Left renal cortex interstitium (tissue), 4 donors: ENCODE data around the gene PHPT1. TPM values are rescaled to one million over a fixed set of nuclear protein-coding genes. Genes with fewer than 3 reads are reported as not detected.

Experiments used
- DNase-seq, 4 donors: peaks; one replicate each; pipeline ENCODE4 v3.0.0-alpha.2; 2013; ENCODE audit warnings: low read depth in 4 of 4, low spot score in 2 of 4, missing footprints in 1 of 4
- polyA plus RNA-seq, 4 donors: library from polyadenylated mRNA; unstranded; fragments of 120-200 nt; gene quantifications; one replicate each; pipeline ENCODE4 v1.2.1, GENCODE V29; 2013; ENCODE audit not compliant: insufficient read length in 4 of 4

PHPT1 gene
- polyA plus RNA-seq, 4 donors, result 60.1 to 135 (median 115) TPM

DNA sequence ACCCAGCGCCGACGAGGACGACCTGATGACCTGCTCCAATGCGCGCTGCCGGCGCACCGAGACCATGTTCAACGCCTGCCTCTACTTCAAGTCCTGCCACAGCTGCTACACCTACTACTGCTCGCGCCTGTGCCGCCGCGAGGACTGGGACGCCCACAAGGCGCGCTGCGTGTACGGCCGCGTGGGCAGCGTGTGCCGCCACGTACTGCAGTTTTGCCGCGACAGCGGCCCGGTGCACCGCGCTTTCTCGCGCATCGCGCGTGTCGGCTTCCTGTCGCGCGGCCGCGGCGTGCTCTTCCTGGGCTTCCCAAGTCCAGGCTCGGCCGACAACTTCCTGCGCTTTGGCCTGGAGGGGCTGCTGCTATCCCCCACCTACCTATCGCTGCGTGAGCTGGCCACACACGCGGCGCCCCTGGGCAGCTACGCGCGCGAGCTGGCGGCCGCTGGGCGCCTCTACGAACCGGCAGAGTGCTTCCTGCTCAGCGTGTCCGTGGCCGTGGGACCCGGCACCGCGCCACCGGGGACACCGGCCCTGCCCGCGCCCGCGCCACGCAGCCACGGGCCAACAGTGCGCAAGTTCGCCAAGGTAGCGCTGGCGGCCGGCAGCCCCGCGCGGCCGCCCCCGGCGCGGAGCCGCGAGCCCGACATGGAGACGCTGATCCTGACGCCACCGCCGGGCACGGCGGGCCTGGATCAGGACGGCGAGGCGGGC lies 2.7 kb upstream of the PHPT1 start:
- DNase-seq, result no peak

DNA sequence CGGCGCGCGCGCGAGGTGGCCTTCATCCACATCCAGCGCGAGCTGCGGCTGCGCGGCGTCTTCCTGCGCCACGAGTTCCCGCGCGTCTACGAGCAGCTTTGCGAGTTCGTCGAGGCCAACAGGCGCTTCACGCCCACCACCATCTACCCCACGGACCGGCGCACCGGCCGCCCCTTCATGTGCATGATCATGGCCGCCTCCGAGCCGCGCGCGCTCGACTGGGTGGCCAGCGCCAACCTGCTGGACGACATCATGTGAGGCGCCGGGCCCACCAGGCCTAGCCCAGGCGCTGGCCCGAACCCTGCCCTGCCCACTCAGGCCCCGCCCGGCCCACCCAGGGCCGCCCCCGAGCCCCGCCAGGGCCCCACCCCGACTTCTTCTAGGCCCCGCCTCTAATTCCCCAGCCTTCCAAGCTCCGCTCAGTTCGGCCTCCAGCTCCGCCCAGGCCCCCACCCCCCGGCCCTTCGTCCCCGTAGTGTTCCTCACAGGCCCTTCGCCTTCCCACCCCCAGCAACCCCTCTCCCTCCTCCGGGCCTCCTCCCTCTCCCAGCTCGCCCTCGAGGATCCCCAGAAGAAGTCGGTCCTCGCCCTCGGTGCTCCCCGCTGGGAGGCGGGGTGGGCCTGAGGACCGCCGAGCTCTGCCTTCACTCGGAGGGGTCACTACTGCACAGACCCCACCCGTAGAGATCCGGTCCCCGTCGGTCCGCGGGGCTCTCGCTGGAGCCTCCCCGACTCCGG lies 2.0 kb upstream of the PHPT1 start:
- DNase-seq, result no peak

DNA sequence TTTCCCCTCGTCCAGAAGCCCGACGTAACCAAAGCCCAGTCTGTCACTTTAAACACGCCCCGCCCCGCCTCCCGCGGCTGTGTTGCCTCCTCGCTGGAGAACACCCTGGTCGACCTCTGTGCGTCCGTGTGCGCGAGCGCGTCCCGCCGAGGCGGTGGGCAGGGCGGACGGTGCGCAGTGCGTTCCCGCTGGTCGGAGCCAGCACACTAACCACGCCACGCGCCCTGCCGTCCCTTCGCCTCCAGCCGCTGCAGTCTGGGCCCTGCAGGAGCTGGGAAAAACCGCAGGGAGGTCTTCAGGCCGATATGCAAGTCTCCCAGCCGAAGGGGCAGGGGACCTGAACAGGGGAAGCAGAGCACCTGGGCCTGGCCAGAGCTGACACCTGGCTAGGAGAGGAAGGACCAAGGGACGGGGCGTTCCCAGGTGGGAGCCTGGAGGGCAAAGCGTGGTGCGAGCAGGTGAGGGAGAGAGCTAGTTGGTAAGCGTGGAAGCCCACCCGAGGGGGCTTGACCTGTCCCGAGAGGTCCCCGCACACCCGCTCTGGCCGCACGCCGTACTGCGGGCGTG lies 1.3 kb upstream of the PHPT1 start:
- no peak for DNase-seq

DNA sequence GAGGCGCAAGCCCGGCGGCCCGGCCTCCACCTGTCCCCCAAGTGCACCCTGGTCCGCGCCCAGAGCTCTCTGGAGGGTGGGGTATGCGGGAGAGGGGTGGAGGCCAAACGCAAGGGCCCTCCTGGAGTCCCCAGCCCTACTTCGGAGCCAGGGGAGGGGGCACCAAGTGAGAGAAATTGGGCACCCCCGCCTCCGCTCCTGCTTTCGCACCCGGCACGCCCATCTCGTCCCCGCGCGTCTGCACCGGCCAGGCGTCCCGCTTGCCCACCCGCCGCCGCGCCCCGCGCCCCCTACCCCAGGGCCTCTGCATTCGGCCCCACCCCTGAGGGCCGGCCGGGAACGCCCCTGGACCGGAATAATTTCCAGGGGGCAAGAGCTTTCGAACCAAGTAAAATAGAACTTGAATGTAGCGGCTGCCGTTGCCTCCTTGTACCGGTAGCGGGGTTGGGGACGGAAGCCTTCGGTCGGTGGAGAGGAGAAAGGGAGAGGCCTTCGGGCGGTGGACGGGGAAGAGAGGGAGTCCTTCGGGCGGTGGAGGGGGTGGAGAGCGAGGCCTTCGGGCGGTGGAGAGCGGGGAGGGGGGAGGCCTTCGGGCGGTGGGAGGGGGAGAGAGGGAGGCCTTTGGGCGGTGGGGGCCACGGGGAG lies 694 bp upstream of the PHPT1 start:
- peak in 1 of 4 donors; percentile 25 for DNase-seq

DNA sequence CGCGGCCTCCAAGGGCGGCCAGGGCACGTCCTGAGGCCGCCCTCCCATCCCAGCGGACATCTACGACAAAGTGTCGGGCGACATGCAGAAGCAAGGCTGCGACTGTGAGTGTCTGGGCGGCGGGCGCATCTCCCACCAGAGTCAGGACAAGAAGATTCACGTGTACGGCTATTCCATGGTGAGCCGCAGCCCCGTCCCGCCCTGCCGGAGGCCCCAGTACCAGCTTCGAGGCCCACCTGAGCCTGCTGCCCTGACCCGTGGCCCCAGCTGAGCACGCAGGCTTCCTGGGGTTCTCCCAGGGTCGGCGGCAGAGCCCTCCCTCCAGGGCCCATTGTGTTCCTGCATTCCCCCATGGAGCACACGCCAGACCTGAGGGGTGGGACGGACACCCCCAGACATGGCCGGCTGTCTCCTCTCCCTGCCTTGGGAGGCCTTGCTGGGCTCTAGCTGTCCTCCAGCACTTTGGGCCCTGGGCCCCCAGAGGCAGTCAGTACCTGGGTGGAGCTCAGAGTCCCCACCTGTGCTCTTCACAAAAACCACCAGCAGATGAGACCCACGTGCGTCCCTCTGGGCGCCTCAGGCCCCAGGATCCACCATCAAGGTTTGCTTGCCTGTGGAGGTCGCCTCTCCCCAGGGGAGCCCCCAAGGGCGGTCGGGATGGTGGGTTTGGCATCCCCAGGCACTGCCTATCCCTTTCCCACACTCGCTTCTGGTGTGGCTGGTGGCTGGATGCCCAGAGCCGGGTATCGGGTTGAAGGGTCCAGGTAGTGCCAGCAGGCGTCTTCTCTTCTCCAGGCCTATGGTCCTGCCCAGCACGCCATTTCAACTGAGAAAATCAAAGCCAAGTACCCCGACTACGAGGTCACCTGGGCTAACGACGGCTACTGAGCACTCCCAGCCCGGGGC lies 1.0 kb downstream of the PHPT1 start:
- no peak for DNase-seq

DNA sequence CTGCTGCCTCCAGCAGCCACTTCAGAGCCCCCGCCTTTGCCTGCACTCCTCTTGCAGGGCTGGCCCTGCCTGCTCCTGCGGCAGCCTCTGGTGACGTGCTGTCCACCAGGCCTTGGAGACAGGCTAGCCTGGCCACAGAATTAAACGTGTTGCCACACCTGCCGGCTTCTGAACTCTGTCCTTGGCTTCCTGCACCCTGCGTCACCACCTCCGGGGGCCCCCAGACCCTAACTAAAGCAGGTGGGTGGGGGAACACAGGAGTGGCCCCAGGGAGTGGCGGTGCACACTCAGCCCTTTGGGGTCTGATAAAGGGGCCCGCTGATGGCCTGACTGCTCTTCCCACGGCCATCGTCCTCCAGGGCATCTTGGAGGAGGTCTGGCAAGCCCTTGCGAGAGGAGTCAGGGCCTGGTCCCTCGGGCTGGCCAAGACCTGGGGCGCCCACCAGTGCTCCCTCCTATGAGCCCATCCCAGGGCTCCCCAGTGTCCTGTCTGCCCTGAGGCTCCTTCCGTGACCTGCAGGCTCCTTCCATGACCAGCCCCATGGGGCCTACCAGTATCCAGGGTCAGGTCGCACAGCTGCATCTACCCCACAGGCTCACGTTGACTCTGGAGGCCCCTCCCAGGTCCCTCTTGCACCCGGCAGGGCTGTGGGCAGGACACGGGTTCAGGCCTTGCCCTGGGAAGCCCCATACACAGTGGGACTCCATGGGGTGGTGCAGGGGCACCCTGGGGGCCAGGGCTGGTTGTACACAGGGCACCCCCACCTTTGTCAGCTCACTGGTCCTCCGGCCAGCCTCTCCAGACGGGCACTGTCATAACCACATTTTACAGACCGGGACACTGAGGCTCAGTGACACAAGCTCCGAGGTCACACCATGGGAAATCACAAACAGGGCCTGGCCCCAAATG lies 1.9 kb downstream of the PHPT1 start:
- no peak for DNase-seq

DNA sequence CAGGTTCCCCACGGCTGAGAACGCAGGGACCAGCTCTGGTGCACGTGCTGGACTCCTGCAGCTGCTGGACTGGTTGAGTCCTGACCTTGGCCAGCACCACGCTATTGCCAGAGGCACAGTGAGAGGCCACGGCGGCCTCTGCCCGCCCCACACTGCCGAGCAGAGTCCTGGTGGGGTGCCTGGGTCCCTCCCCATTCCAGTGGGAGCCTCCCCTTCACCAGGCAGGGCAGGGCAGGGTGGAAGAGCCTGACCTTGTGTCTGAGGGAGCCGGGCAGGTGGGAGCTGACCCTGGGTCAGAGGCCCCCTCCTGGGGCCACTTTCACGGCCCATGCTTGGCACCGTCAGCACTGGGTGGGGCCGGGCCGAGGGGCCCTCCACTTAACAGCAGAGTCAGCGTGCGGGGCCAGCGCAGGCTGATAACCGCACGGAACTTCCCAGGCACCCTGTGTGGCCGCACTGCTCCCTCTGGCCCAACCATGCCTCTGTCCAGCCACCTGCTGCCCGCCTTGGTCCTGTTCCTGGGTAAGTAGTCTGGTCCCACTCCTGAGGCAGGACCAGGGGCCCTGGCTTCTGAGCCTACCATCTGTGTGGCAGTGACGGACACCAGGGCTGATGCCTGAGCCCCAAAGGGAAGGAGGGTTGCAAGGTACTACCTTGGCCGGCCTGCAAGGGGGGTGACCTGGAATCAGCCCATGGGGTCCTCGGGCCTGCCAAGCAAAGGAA lies 2.9 kb downstream of the PHPT1 start, which contains the start of gene MAMDC4:
Gene MAMDC4, plus strand, starts transcription at position 406 of the 723 bp plus-strand sequence. Its CDS starts 71 bp downstream, at position 477.
- DNase-seq, result no peak

DNA sequence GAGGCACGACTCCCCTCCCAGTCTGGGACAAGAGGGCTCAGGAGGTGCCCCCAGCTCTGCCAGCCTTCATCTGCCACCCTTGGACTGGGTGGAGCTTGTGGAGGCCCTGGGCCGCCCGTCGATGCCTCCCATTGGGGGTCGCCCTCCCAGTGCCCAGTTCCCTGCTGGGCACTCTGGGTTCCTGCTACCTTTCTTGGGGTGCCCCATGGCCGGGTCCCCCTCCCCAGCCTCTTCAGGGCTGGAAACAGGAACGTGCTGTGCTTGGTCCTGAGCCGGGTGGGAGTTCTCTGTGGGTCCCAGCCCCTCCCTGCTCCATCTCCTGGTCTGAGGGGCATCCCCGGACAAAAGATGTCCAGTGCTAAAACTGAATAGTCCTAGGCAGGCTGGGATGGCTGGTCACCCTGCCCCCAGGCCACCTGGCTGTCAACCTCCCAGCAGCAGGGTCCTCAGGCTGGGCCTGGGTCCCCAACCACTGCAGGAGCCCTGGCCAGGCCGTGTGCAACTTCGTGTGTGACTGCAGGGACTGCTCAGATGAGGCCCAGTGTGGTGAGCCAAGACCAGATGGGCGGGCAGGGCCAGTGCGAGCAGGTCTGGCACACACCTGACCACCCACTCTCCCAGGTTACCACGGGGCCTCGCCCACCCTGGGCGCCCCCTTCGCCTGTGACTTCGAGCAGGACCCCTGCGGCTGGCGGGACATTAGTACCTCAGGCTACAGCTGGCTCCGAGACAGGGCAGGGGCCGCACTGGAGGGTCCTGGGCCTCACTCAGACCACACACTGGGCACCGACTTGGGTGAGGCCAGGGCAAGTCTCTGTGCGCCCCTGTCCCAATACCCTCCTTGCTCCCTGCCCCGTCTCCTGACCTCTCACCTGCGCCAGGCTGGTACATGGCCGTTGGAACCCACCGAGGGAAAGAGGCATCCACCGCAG lies 3.7 kb downstream of the PHPT1 start:
- no peak for DNase-seq

DNA sequence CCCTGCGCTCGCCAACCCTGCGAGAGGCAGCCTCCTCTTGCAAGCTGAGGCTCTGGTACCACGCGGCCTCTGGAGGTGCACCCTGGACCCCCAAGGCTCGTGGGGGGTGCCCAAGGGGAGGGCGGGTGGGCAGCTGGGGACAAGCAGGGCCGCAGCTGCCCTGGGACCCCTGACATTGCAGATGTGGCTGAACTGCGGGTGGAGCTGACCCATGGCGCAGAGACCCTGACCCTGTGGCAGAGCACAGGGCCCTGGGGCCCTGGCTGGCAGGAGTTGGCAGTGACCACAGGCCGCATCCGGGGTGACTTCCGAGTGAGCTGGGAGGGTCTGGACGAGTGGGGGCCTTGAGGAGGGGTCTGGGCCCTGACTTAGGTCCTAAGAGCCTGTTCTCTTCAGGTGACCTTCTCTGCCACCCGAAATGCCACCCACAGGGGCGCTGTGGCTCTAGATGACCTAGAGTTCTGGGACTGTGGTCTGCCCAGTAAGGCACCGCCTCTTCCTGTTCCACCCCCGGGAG lies 4.4 kb downstream of the PHPT1 start:
- DNase-seq, result no peak

DNA sequence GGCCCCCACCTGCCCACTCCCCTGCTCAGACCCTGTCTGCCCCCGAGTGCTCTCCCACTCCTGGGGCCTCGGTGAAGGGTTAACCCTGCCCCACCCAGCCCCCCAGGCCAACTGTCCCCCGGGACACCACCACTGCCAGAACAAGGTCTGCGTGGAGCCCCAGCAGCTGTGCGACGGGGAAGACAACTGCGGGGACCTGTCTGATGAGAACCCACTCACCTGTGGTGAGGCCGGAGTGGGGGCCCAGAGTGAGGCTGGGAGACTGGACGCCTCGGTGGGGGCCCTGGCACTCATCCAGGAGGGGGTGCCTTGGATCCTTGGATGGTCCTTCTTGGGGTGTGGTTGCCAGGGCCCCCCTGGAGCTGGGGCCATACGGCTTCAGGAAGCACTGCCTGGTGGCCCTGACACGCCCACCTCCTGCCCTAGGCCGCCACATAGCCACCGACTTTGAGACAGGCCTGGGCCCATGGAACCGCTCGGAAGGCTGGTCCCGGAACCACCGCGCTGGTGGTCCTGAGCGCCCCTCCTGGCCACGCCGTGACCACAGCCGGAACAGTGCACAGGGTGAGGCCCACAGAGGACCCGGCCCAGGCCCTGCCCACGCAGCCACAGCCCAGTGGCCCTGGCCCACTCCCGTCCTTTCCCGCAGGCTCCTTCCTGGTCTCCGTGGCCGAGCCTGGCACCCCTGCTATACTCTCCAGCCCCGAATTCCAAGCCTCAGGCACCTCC lies 5.1 kb downstream of the PHPT1 start:
- no peak for DNase-seq

DNA sequence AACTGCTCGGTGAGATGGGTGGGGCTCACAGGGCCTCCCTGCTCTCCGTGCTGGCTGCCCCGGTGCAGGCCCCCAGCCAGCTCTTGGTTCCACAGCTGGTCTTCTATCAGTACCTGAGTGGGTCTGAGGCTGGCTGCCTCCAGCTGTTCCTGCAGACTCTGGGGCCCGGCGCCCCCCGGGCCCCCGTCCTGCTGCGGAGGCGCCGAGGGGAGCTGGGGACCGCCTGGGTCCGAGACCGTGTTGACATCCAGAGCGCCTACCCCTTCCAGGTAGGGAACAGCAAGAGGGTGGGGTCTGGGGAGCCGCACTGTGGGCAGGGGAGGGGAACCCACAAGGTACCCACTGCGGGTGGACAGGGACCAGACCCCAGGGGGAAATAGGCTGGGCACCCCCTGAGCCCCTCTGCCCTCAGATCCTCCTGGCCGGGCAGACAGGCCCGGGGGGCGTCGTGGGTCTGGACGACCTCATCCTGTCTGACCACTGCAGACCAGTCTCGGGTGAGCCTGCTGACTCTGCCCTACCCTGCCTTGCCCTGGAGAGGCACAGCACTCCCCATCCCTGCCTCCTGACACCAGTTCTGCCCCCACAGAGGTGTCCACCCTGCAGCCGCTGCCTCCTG lies 5.7 kb downstream of the PHPT1 start:
- DNase-seq, result no peak

DNA sequence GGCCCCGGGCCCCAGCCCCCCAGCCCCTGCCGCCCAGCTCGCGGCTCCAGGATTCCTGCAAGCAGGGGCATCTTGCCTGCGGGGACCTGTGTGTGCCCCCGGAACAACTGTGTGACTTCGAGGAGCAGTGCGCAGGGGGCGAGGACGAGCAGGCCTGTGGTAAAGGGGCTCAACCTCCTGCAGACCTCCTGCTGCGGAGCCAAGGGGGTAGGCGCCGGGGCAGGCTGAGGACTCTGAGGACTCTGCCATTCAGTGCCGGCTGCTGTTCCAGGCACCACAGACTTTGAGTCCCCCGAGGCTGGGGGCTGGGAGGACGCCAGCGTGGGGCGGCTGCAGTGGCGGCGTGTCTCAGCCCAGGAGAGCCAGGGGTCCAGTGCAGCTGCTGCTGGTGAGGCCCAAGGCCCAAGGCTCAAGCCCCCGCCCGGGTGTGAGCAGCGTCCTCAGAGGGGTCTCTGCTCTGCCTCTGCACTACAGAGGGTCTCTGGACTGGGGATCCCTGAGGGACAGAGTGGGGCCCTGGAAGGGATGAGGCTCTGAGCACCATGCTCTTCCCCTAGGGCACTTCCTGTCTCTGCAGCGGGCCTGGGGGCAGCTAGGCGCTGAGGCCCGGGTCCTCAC lies 6.4 kb downstream of the PHPT1 start:
- no peak for DNase-seq

DNA sequence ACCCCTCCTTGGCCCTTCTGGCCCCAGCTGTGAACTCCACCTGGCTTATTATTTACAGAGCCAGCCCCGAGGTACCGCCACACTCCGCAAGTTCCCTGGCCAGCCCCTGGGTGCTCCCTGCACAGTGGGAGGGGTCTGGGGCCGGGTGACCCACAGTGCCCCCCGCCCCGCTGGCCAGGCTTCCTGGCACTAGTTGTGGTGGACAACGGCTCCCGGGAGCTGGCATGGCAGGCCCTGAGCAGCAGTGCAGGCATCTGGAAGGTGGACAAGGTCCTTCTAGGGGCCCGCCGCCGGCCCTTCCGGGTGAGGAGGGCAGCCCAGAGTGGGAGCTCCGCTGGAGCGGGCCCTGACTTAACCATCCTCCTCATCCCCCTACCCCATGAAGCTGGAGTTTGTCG lies 6.9 kb downstream of the PHPT1 start:
- DNase-seq, result no peak

DNA sequence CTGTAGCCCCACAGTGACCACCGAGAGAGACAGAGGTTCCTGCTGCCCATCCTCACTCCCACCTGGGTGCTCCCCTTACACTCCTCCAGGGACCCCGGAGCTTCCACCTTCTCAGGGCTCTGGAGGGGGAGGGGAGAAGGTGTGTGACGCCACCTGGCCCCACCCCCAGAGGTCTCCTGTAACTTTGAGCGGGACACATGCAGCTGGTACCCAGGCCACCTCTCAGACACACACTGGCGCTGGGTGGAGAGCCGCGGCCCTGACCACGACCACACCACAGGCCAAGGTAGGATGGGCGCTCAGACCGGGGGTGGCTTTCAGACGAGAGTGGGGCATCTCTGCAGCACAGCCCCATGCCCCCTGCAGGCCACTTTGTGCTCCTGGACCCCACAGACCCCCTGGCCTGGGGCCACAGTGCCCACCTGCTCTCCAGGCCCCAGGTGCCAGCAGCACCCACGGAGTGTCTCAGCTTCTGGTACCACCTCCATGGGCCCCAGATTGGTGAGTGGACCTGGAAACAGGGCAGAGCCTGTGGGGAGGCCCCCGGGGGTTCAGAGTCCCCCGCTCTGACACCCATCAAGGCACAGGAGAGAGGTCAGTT lies 7.4 kb downstream of the PHPT1 start:
- DNase-seq, result no peak

DNA sequence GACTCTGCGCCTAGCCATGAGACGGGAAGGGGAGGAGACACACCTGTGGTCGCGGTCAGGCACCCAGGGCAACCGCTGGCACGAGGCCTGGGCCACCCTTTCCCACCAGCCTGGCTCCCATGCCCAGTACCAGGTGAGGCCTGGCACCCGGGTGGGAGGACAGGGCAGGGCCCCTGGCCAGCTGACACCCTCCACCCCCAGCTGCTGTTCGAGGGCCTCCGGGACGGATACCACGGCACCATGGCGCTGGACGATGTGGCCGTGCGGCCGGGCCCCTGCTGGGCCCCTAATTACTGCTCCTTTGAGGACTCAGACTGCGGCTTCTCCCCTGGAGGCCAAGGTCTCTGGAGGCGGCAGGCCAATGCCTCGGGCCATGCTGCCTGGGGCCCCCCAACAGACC lies 8.0 kb downstream of the PHPT1 start:
- DNase-seq, result no peak
